Right lobe of liver (tissue), 4 donors: ENCODE data around the gene ARHGEF40.

Source experiments
- POLR2A ChIP-seq: fragments of 450-650 bp; IDR thresholded peaks from one replicate; pipeline ENCODE4 v1.6.1; 2017; ENCODE audit warnings: antibody characterized with exemption, mild to moderate bottlenecking
- TF ChIP-seq, protein P1 (sequence below), 4 donors: fragments of 200-600 bp in 3 of 4; fragments of 450-650 bp in 1 of 4; IDR thresholded peaks; one replicate each; pipeline versions ENCODE4 v1.5.1 to v1.8.0; 2016 to 2022; ENCODE audit warnings: antibody characterized with exemption in 4 of 4, mild to moderate bottlenecking in 2 of 4
- donor health status: DM: no; HTN: no; CAD: no.
- donor health status: DM: no; HTN: no; CAD: no.
- donor health status: DM: no; HTN: yes; CAD: no.

DNA sequence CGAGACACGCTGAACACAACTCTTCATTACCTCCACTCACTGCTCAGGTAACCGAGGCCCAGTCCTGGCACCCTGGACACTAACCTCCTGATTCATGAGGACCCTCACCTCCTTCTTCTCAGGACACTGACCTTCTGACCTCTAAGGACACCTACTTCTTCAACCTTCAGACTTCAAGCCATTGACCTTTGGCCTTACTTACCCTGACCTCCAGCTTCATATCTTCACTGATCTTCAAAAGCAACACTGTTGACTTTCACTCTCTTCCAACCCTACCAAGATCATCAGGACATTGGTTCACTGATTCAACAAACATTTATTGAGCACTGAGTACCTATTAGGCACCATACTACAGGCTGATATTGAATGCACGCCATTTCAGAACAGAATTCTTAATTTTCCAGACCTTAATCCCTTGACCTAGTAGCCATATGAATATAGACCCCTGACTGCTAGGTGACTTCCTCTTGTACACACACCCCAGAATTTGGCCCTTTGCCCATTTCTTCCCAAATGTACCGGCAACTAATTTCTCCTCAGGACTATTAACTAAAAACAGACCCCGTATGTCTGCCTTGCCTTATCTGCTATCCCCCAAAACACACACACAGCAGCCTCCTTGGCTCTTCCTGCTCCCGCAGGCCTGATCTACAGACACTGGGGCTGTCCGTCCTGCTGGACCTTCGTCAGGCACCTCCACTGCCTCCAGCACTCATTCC, 5.8 kb downstream of the ARHGEF40 start:
- TF ChIP-seq POLR2A = no peak
- TF ChIP-seq, protein P1, sequence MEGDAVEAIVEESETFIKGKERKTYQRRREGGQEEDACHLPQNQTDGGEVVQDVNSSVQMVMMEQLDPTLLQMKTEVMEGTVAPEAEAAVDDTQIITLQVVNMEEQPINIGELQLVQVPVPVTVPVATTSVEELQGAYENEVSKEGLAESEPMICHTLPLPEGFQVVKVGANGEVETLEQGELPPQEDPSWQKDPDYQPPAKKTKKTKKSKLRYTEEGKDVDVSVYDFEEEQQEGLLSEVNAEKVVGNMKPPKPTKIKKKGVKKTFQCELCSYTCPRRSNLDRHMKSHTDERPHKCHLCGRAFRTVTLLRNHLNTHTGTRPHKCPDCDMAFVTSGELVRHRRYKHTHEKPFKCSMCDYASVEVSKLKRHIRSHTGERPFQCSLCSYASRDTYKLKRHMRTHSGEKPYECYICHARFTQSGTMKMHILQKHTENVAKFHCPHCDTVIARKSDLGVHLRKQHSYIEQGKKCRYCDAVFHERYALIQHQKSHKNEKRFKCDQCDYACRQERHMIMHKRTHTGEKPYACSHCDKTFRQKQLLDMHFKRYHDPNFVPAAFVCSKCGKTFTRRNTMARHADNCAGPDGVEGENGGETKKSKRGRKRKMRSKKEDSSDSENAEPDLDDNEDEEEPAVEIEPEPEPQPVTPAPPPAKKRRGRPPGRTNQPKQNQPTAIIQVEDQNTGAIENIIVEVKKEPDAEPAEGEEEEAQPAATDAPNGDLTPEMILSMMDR (IDR thresholded peaks at IDR 0.05) = no peak
